ENCODE data around the gene EVI2B.
"Not testable (repeated sequence)": the region's sequence is repeated elsewhere in the genome, so short reads cannot be mapped to it uniquely, and the experiment has no call there.

EVI2B gene

DNA sequence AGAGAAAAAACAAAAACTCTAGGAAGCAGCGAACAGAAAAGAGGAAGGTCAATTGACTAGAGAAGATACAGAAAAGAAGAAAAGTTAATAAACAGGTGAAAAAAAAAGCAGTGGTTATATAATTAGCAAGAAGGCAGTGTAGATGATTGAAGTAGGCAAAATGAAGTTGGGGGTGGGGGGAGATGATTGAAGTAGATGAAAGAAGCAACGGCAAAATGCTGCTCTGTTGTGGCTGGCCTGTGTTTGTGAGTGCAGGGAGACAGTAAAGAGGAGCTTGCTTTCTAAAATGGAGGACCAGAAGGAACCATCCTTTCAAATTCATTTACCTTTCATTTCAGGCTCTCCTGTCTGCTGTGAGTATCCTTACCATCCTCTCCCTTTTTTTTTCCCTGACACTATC is 3.6 kb downstream of the EVI2B start:
- peak; percentile 31 to 33 for DNase-seq

DNA sequence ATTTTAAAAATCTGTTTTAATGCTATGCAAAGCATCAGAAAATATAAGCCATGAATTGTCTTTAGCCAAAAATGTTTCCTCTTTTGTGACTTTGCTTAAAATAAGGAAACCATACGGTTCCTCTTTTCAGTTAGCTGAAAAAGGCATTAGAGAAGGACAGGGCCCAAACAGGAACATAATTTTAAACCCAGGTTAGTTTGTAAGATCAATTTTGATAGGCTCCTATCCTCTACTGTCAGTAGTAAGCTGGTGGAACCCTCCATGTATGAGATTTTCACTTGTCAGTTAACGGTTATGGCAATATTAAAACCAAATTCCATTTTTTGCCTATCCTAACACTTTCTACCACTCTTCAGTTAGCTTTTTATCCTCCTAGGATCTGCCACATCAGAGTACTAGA is 4.3 kb downstream of the EVI2B start:
- DNase-seq = no peak

DNA sequence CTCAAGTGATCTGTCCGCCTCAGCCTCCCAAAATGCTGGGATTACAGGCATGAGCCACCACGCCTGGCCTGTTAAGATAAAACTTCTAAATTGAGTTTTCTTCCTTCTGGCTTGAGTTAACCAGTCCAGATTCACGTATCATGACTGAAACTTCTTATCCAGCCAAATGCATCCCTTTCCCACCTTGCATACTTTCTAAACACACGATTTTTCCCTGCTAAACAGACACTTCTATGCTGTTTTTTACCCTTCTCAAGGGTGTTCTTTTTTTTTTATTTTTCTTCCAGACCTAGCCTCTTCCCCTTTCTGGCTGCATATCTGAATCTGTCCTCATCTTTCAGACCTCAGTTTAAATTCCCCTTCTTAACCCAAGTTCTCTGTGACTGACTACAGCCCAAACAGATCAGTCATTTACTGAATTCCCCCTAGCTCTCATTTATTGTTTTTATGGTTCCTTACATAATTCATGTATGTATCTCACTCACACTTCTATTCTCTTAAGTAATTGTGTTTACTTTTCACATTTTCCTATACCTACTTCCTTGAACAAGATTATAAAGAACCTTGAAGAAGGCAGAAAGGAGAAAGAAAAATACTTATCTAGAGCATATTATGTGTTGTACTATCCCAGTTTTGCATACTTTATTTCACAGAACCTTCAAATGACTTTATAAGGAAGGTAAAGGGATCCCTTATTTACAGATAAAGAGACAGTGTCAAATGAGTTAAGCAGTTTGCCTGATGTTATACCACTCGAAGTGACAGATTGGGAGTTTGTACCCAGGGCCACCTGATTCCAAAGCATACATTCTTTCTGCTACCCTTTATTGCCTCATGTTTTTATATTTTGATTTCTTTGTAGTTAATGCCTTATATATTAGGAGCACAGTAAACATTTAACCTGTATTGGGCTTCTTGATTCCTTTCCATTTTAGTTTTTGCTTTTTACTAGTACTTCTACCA is 5.2 kb downstream of the EVI2B start:
- no peak for DNase-seq

DNA sequence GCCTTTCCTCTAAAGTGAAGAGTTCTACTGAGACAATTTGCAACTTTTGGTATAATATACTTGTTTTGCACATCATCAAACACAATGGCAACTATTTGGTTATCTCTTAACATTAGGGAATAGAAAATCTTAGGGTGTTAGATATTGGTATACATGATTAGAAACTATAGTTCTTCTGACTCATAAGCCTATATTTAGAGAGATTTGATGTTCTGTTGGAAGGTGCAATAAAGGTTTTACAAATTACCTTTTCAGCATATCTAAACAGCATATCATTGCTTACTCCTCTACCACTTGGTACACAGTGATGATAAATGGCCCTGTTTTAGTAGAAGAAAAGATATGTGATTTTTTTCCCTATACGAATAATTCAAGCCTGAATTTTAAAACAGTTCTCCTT is 6.2 kb downstream of the EVI2B start:
- no peak for DNase-seq

DNA sequence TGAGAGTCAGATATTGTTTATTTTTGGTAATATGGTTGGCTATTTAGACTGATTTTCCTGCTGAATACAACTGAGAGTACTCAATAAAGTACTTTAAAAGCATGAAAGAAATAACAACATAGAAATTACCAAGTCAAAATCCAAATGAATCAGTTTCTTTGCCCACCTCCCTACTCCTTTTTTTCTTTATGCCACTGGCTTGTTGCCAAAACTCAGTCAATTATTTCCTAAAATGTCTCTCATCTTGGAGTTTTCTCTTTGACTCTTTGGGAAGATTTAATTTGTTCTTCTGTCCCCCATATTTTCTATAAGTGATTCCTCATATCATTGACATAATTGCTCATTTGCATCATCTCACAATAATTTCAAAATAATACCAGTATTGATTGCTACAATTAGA is 14.2 kb downstream of the EVI2B start:
- no peak for DNase-seq

DNA sequence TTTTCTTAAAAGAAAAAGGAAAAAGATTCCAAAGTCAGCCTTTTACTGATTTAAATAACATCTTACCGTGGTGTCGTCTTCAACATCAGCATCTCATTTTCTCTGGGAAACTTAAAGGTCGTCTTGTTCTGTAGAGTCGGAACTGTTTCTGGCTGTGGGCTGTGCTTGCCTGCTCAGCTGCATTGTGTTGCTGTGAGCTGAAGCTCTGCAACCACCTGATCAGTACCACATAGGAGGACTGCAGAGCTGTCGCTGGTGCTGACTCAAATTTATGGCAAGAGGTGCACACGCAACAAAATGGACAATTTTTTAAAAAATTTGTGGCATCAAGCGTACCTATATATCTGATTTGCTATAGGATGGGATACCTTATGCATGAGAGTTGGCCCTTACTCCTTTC is 16.8 kb downstream of the EVI2B start, which contains the start of gene OMG:
Gene OMG (minus strand): TSS at position 150 of the 400 bp plus-strand sequence. CDS start 908 bp downstream, outside the sequence.
- DNase-seq = no peak

DNA sequence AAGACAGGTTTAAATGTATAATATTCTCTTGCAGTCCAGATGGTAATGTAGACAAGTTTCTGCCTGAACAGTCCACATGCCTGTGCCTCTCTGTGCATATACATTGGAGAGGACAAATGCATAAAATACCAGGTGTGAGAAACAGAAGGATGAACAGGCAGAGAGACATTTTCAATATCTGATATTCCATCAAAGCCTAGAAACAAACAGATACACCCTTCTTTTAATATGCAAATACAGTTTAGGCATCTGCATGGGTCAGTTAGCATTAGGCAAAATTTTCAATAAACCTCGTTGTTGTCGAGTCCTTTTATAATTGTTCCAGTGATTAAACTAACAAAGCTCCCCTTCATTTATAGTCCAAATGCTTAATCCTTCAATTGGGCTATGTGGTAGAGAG is 17.7 kb downstream of the EVI2B start:
- DNase-seq = no peak

DNA sequence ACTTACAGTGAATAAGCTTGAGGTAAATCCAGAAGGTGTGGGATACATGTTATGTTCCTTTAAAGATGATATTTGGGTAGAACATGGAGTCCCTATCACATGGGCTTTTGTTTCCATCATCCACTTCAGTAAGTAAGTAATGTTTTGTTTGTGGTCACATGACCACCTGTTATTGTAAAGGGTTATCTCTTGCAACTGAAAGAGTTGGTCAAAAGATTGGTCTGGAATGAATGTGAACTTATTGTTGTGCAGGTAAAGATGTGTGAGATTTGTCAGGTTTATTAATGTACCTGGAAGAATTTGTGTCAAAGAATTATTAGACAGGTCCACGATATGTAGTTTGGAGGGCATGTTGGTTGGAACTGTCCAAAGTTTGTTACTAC is 18.4 kb downstream of the EVI2B start:
- no peak for DNase-seq

DNA sequence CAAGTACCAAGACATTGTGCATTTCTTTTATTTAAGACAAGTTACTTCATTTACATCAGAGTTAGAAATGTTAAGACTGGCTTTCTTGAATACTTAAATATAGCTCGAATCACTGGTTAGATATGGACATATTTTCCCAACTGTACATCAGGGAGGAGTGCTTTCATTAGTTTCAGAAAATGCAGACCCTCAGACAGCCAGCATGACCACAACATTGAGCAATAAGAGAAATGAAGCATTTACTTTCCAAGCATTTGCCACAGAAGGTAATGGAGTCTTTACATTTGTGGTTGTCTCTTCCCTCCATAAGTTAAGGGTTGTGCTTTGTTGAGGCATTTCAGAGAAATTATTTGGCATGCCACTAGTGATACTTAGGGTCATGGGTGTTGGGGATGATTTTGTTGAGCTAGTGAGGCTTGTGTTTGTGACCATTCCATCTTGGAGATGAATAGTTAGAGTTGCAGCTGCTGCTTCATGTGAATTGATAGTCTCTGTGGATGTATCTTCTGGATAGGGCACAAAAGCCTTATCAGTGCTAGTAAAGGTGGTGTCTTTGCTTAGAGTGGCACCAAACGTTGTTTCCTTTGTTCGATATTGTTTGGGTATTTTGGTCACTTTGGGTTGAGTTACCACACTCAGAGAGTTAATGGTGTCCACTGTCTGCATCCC is 18.9 kb downstream of the EVI2B start:
- DNase-seq = no peak

DNA sequence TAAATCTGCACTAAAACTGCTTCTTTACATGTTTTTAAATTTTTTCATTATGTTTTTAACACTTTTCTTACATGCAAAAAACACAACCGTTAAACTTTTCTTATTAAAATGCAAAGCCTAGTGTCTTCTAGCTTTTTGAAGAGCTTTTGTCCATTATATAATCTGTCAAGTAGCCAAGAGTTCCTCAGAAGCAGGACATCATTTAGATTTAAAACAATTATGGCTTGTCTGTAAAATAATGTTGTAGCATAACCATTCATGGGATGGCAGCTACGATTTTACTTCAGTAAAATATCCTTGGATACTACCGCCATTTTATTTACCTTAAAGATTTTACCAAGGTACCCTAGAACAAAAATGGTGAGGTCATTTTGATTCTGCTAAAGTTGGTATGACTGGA is 19.6 kb downstream of the EVI2B start:
- DNase-seq = no peak

DNA sequence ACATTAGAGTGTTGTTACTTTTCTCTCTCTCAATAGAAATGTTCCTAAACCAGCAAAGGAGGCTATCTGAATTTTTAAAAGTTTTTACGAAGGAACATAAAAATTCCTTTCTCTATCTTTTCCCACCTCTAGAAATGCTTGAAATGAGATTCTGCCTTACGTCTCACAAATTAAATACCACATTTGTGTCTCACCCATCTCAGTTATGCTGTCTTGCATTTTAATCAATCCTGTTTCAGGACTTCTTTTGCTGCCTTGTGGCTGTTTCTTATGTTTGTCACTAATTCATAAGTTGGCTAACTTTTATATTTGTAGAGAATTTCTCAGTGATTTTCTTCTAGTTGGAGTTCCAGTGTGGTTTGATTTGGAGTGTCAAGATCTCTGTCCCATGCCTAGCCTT is 20.3 kb downstream of the EVI2B start:
- DNase-seq = no peak

DNA sequence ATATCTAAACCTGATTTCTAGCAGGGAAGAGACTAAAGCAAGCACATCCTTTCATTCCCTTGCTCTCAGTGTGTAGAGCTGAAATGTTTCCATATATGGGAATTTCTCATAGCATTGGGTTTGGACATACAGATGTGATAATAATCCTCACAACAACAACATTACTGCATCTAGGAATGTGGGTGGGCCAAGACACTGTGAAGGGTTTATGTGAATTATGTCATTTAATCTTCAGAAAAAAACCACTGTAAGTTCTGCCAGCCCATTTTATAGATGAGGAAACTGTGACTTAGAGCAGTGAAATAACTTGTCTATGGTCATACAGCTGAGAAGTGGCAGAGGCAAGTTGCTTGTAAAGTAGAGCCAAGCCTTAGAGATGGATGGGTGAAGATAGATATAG is 22.0 kb downstream of the EVI2B start:
- DNase-seq = no peak

DNA sequence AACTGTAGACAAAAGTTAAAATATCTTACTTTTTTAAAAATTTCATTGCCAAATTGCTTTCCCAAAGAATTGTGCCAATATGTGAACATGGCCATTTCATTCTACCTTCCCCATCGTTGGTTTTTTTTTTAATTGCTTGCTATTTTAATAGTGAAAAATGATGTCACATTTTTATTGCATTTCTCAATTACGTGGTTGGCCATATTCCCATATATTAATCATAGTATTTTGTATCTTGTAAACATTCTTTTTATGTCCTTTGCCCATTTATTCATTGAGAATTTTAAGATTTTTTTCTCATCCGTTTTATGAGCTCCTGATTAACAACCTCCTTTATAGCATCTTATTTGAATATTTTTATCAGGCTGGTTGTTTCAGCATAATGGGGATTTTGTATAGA is 24.1 kb downstream of the EVI2B start:
- DNase-seq = no peak

DNA sequence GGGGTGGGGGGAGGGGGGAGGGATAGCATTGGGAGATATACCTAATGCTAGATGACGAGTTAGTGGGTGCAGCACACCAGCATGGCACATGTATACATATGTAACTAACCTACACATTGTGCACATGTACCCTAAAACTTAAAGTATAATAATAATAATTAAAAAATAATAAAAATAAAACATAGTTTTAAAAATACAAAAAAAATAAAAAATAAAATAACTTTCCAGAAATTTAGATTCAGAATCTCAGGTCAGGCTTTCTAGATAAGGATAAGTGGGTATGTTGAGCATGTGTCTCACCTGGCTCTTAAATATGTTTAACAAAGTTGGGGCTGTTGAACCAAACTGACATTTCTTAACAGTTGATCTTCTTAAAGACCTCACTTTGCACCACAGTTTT is 25.9 kb downstream of the EVI2B start:
- DNase-seq = not testable (repeated sequence)

DNA sequence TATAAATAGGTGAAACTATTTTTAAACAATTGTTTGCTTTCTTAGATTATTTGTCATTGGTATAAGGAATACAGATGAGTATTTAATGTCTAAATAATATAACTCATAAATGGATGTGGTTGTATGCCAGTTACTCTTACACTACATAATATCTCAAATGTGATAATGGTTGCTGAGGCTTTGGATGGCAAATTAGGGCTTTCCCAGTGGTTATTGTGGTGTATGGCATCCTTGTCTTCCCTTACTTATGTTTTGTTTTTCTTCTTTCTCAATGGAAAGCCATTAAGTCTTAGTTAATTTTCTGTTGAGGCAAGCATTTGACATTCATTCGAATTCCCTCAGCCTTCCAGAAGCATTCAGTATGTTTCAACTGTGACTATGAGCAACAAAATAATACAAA is 27.3 kb downstream of the EVI2B start:
- no peak for DNase-seq

DNA sequence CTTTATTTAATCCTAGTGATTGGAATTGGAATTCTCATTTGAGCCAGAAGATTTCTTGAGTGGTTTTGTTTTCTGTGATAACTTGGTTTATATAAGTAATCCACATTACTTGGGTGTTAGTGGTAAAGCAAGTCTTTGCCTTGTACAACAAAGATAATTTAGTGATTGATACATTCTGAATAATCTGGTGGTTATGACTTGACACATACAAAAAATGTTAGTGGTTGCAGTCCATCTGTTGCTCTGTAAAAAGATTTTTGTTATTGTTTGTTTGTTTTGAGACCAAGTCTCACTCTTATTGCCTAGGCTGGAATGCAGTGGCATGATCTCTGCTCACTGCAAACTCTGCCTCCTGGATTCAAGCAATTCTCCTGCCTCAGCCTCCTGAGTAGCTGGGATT is 30.0 kb downstream of the EVI2B start:
- no peak for DNase-seq

DNA sequence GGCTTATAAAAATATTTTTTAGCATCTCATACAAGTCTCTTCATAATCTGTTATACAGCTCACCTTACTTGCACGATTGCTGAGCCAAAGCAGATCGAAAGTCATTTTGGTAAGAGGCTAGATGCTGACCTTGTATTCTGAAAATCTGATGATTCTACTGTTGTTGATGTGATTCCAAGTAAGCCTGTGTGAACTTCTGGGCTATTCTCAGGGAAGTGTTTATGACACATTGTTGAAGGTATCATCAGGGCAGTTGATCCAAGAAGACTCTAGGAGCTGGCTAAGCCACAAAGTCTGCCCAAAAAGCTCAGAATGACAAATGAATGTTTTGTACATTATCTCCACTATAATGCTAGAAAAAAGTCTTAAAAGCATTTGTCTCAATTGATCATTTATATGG is 32.8 kb downstream of the EVI2B start:
- no peak for DNase-seq

DNA sequence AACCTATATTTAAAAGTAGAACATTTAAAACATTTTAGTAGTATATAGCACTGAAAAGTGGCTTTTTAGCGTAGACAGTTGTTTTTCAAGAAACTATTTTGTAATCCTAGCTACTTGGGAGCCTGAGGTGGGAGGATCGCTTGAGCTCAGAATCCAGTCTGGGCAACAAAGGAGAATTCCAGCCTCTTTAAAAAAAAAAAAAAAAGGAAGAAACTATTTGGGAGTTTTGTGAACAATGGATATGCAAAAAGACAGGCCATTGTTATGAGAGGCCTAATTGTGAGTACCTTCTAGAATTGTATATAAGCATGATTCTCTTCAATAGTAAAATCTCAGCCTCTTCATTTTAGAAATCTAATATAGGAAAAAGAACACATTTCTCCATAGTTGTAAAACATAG is 34.5 kb downstream of the EVI2B start:
- no peak for DNase-seq

DNA sequence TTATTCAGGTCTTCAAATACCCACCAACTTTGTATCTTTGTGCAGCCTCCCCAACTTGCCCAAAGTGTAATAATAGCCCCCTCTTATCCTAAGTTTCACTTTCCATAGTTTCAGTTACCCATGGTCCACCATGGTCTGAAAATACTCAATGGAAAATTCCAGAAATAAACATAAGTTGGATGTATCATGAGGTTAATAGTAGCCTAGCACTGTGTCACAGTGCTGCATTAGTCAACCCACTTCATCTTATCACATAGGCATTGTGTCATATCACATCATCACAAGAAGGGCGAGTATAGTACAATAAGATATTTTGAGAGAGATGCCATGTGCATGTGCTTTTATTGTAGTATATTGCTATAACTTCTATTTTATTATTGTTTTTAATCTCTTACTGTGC is 38.7 kb downstream of the EVI2B start:
- no peak for DNase-seq

DNA sequence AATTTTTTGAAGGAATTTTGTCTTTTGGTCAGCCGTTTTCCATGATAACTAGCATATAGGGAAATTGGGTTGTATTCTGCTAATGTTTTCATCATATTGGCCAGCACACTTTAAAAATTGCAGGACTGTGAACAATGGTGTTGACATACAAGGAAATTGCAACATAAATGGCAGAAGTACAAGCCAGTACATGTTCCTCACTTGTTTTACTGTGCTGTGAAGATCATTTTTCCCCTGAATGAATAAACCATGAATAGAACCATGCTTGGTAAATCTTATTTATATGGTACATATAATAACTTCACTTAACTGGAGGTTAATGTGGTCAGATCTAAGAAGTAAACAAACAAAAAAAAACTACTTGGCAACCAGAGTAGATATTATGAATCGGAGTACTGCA is 39.6 kb downstream of the EVI2B start:
- no peak for DNase-seq

DNA sequence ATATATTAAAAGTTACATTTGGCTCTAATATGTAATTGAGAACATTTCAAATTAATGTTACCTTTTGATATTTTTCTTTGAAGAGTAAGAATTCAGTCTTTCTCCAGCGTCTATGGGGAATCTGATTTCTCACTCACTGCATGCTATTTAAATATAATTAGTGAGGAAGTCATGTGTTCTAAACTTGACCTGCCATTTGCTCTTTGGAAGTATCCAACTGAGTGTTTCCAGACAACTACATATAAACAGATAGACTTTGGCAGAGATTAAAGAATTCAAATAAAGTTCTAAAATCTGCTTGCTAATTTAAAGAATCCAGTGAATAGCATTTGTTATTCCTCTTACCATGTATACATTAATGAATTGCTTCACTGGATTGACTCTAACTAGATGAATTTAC is 40.3 kb downstream of the EVI2B start:
- DNase-seq = no peak

DNA sequence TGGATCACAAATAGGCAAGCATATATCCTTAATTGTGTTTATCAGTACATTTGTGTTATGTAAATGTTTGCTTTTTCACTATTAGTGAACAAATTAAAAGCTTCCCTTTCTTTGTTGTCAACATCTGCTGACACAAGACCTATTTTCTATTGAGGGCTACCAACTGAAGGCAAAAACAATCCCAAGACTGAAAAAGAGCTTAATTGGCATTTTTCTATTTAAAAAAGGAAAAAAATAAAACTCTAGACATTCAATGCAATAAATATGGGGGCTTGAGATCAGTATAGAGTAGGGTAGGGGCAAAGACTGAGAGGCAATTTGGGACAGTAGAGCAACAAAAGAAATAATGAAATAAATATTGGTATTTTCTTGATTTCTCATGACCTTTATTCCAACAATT is 41.1 kb downstream of the EVI2B start:
- no peak for DNase-seq

DNA sequence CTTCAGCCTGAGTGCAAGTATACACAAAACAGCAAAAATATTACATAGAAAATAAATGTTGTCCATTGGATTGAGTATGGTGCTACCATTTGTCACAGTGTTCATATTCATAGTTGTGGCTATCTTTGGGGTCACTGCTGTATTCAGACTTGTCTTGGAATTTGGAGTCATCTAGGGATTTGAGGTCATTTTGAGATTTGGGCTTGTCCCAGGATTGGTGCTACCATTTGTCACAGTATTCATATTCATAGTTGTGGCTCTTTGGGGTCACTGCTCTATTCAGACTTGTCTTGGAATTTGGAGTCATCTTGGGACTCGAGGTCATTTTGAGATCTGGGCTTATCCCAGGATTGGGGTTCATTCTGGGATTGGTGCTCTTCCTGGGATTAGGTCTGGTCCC is 41.6 kb downstream of the EVI2B start:
- DNase-seq = no peak

DNA sequence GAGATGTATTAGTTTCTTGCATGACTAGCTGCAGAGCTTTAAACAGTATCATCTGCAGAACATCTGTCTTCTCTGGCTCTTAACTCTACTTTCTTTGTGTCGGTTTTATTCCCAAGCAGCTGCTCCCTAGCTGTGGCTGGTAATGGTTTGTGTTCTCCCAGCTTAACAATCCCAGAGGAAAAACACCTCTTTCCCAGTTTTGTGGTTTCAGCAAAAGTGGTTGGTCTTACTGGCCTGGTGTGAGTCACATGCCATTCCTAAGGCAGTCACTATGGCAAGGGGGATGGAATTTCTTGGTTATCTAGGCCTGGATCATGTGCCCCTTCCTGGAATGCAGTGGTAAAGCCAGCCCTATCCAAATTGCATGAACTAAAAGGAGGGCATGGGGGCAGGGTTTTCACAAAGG is 44.3 kb downstream of the EVI2B start:
- DNase-seq = no peak
